Measurements from ENCODE around the gene MAB21L2.

DNA sequence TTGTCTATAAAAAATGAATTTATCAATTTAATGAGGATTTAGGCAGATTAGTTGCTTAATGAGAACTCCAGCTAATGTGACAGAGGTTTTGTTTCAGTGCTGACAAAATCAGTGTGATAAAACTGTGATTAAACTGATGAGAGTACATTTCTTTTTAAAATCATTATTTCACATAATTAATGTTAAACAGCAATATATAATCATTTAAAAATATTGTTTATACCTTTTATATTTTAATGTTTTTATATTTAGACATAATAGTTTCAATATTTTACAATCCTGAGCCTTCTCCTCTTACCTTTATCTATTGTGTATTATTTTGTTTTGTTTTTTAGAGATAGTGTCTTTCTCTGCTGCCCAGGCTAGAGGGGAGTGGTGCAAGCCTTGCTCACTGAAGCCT lies 47.1 kb upstream of the MAB21L2 start:
- no peak for TF ChIP-seq GABPA (IDR thresholded peaks at IDR 0.05; ENCODE audit: low read depth)
- TF ChIP-seq EZH2phosphoT487 (IDR thresholded peaks at IDR 0.05; ENCODE audit: borderline replicate concordance, low read depth) = no peak
- TF ChIP-seq, protein P1, sequence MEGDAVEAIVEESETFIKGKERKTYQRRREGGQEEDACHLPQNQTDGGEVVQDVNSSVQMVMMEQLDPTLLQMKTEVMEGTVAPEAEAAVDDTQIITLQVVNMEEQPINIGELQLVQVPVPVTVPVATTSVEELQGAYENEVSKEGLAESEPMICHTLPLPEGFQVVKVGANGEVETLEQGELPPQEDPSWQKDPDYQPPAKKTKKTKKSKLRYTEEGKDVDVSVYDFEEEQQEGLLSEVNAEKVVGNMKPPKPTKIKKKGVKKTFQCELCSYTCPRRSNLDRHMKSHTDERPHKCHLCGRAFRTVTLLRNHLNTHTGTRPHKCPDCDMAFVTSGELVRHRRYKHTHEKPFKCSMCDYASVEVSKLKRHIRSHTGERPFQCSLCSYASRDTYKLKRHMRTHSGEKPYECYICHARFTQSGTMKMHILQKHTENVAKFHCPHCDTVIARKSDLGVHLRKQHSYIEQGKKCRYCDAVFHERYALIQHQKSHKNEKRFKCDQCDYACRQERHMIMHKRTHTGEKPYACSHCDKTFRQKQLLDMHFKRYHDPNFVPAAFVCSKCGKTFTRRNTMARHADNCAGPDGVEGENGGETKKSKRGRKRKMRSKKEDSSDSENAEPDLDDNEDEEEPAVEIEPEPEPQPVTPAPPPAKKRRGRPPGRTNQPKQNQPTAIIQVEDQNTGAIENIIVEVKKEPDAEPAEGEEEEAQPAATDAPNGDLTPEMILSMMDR (IDR thresholded peaks at IDR 0.05) = no peak
- no peak for TF ChIP-seq POLR2AphosphoS5 (IDR thresholded peaks at IDR 0.05; ENCODE audit: low read depth, low read length)
- TF ChIP-seq RCOR1 (IDR thresholded peaks at IDR 0.05; ENCODE audit: low read length) = no peak
- no peak for TF ChIP-seq SIN3A (IDR thresholded peaks at IDR 0.05; ENCODE audit: borderline replicate concordance, low read depth, low read length)
- TF ChIP-seq RAD21 (IDR thresholded peaks at IDR 0.05; ENCODE audit: low read length) = no peak
- TF ChIP-seq NFIC (IDR thresholded peaks at IDR 0.05; ENCODE audit: borderline replicate concordance) = no peak
- no peak for TF ChIP-seq CHD2 (IDR thresholded peaks at IDR 0.05; ENCODE audit: low read length, partially characterized antibody)
- TF ChIP-seq YY1 (IDR thresholded peaks at IDR 0.05; ENCODE audit: low read depth) = no peak
- TF ChIP-seq SMC3 (IDR thresholded peaks at IDR 0.05; ENCODE audit: low read depth, low read length) = no peak
- TF ChIP-seq MXI1 (IDR thresholded peaks at IDR 0.05; ENCODE audit: low read depth, low read length) = no peak
- TF ChIP-seq, protein P2, sequence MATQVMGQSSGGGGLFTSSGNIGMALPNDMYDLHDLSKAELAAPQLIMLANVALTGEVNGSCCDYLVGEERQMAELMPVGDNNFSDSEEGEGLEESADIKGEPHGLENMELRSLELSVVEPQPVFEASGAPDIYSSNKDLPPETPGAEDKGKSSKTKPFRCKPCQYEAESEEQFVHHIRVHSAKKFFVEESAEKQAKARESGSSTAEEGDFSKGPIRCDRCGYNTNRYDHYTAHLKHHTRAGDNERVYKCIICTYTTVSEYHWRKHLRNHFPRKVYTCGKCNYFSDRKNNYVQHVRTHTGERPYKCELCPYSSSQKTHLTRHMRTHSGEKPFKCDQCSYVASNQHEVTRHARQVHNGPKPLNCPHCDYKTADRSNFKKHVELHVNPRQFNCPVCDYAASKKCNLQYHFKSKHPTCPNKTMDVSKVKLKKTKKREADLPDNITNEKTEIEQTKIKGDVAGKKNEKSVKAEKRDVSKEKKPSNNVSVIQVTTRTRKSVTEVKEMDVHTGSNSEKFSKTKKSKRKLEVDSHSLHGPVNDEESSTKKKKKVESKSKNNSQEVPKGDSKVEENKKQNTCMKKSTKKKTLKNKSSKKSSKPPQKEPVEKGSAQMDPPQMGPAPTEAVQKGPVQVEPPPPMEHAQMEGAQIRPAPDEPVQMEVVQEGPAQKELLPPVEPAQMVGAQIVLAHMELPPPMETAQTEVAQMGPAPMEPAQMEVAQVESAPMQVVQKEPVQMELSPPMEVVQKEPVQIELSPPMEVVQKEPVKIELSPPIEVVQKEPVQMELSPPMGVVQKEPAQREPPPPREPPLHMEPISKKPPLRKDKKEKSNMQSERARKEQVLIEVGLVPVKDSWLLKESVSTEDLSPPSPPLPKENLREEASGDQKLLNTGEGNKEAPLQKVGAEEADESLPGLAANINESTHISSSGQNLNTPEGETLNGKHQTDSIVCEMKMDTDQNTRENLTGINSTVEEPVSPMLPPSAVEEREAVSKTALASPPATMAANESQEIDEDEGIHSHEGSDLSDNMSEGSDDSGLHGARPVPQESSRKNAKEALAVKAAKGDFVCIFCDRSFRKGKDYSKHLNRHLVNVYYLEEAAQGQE (IDR thresholded peaks at IDR 0.05; ENCODE audit: low read depth, low read length) = no peak

Data from SK-N-SH (cell line).